GM19324 (cell line): ENCODE measurements around the gene LEFTY2.
"Not testable (repeated sequence)": the region's sequence is repeated elsewhere in the genome, so short reads cannot be mapped to it uniquely, and the experiment has no call there.

Experiments used
- ATAC-seq: cut with Tn5 transposase; IDR thresholded peaks from one replicate; pipeline ENCODE4 v1.9.1; 2021; ENCODE audit warnings: mild to moderate bottlenecking, moderate library complexity; ENCODE audit not compliant: unreplicated experiment, low FRiP score

Gene LEFTY2

DNA sequence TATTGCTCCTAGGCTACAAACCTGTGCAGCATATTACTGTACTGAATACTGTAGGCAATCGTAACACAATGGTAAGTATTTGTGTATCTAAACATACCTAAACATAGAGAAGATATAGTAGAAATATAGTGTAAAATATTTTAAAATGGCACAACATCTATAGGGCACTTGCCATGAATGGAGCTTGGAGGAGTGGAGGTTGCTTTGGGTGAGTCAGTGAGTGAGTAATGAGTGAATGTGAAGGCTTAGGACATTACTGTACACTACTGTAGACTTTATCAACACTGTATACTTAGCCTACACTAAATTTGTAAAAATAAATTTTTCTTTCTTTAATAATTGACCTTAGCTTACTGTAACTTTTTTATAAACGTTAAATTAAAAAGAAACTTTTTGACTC lies 7.9 kb downstream of the LEFTY2 start:
- no peak for ATAC-seq

DNA sequence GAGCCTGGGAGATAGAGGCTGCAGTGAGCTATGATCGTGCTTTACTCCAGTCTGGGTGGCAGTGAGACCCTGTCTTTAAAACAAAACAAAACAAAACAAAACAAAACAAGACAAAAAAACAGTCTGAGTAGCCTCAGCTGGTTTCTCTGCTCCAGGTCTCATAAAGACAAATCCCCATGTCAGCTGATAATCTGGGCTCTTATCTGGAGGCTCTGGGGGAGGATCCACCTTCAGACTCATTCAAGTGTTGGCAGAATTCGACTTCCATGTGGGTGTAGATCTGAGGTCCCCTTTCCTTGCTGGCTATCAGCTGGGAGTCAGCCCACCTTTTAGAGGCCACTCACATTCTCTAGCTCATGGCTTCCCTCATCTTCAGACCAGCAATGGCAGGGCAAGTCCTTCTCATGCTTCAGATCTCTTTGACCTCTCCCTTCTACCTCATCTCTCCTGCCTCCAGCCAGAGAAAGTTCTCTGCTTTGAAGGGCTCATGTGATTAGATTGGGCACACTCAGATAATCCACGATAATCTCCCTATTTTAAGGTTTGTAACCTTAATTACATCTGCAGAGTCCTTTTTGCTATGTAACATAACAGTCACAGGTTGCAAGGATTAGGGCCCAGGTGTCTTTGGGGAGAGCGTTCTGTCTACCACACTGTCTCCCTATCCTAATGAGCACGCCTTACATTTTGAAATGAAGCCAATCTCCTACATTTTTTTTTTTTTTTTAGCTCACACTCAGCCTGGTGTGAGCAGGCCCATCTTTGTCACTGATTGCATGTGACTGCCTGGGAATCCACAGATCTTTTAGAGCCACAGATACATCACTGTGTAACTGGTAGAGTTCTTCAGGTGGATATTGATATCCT lies 9.5 kb downstream of the LEFTY2 start:
- ATAC-seq = no peak

DNA sequence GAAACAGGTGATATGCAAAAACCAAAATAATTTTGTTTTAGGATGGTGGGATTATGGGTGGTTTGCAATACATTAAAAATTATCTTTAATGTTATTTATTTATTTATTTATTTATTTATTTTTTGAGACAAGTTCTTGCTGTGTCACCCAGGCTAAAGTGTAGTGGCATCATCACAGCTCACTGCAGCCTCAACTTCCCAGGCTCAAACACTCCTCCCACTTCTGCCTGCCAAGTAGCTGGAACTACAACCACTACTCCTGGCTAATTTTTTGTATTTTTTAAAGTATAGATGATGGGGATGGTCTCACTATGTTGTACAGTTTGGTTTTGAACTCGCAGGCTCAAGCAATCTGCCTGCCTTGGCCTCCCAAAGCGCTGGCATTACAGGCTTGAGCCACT lies 10.5 kb downstream of the LEFTY2 start:
- no peak for ATAC-seq

DNA sequence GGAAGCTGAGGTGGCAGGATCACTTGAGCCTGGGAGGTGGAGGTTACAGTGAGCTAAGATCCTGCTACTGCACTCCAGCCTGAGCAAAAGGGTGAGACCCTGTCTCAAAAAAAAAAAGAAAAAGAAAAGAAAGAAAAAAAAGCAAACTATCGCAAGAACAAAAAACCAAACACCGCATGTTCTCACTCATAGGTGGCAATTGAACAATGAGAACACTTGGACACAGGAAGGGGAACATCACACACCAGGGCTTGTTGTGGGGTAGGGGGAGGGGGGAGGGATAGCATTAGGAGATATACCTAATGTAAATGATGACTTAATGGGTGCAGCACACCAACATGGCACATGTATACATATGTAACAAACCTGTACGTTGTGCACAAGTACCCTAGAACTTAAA lies 11.6 kb downstream of the LEFTY2 start:
- ATAC-seq = not testable (repeated sequence)

DNA sequence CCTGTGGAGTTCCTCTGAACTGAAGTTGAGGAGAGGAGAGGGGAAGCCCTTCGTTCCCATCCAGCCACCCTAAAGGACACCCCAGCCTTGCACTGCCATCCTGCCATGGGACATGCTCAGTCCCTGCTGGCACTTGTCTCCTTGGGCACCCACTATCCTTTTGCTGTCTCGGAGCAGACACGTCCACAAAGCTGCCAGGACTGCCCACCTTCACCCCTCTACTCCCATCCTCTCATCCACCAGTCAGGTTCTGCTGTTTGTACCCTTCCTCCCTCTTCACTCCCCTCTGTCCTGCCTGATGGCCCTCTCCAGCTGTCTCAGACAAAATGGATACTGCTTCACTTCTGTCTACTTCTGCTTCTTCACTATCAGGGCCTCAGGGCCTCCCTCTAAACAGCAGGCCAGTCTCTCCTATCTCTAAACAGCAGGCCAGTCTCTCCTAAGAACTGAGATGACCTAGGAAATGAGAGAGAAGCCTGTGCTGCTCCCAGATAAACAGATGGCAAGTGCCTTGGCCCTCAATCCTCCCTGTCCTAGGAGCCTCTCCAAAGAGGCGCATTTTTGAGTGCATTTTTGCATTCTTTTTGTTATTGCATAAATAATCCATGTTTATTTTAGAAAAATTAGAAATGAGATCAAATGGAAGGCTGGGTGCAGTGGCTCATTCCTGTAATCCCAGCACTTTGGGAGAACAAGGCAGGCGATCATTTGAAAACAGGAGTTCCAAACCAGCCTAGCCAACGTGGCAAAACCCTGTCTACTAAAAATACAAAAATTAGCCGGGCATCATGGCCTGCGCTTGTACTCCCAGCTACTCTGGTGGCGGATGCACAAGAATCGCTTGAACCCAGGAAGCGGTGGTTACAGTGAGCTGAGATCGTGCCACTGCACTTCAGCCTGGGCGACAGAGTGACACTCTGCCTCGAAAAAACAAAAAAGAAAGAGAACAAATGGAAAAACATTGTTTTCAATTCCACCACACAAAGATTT lies 12.5 kb downstream of the LEFTY2 start:
- ATAC-seq = no peak

DNA sequence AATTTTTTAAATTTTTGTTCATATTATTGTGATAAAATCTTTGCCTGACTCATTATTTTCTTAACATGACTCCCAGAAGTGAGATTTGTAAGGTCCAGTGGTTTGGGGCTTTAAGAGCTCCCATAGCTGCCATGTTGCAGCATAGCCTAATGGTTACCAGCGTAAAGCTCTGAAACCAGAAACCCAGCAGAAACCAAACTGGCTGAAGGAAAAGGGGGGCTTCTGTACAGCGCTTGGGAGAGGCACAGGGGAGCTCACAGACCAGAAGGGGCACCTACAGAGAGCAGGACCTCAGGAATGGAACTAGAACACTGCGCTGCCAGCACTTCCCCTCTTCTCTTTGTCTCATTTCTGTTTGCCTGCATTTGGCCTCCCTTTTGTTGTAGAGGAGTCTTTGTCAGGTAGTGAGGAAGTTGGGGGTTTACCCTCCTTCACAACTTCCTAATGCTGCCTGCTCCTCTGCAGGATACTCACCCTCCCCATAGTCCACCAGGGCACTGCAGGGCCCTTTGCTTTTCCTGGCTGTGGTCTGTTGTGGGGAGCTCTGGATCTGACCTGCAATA lies 14.4 kb downstream of the LEFTY2 start:
- no peak for ATAC-seq

DNA sequence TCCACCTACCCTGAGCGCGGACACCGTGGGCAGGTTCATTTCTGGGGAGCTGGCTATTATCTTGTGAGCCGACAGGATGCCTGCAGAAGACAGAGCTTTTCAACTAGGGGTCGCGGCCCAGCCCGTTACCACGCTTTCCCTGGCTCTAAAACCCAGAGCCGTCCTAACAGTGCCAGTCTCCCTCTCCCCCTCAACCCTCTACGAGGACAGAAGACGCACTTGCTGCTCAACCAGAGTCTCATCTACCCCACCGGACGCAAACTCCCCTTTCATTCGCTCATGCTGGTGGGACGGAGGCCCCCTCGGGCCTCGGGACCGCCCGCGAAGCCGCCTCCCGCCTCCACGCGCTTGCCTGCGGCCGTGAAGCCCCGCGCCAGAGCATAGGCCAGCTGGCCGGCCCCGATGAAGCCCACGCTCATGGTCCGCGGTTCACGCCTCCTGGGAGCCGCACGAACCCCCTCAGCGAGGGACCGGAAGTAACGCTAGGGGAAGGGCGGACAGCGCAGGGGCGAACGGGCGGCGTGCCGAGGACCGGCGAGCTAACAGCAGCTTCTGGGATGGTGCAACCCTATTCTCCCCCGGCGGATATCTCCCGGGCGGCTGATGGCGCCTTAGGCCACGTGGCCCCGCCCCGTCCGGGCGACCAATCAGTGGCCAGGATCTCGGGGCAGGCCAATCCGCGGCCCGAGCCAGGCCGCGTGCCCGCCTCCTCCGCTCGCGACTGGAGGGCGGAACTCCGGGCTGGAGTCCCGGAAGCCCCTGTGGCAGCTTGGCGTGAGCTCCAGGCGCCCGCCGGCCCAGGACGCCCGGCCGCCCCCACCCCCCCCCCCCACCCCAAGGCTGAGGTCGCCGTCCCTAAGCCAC lies 17.1 kb downstream of the LEFTY2 start, which contains the start of gene PYCR2:
Gene PYCR2 (minus strand): TSS at position 559 of the 864 bp plus-strand sequence. CDS start 140 bp downstream, at position 419.
- ATAC-seq = peak; percentile 99

DNA sequence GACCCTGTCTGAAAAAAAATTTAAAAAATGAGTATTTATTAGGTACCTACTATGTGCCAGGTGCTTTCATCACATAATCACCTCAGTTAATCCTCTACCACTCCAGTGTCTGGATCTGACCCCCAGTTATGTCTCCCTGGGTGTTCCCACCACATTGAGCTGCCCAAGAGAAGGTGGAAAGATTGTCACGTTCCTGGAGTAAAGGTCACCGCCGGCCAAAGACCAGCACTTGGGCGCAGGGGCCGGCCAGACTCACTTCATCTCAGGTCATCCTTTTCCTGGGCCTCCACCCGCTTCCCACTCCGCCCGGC lies 17.7 kb downstream of the LEFTY2 start:
- ATAC-seq = no peak

DNA sequence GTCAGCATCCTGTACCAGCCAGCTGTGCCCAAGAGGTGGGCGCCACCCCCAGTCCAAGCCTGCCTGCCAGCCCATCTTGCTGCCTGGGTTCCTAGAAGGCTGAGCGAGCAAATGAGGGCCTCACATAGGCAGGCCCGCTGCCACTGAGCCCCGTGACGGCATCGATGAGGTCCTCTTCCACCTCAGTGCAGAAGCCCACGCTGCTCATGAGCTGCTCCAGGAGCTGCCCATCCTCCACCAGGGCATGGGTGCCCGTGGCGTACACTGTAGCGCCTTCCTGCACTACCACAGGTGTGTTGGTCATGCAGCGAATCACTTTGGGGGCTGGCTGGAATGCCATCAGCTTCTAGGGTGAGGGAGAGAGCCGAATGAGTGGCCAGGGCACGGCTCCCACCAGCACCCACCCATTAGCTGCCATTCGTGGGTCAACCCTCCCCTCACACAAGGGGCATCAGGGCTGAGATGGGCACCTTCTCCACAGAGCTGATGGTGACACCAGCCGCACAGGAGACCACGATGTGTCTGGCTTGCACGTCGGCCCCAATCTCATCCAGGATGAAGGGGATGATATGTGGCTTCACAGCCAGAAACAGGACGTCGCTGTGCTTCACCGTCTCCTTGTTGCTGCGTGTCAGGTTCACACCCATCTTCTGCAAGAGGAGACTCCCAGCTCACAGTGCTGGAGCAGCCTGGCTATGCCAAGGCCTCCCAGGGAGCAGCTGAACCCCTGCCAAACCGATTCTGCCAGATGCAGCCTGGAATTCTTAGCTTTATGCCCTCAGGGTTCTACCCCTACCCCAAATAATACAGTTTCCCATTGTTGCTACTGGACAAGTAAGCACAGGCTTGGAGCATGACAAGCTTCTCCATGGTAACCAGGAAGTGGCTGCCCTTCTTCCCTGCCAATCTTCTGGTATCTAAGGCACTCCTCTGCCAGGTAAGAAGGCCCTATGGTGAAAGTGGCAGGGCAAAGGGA lies 19.0 kb downstream of the LEFTY2 start:
- ATAC-seq = no peak

DNA sequence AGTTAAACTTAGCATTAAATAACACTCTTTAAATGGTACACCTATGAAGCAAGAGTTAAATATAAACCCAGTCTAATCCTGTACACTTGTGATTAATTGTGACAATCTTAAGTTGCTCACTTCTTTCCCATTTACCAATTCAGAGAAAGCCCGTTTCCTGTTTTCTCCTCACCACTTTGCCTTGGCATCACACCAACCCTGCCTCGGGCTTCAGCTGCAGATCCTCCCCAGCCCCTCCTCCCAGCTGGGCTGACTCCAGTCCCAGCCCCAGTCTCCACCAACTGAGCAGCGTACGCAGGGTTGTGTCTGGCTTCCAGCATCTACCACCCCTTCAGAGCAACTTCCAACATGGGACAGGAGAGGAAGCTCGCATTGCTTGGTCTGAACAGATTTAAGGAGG lies 21.1 kb downstream of the LEFTY2 start:
- ATAC-seq = no peak

DNA sequence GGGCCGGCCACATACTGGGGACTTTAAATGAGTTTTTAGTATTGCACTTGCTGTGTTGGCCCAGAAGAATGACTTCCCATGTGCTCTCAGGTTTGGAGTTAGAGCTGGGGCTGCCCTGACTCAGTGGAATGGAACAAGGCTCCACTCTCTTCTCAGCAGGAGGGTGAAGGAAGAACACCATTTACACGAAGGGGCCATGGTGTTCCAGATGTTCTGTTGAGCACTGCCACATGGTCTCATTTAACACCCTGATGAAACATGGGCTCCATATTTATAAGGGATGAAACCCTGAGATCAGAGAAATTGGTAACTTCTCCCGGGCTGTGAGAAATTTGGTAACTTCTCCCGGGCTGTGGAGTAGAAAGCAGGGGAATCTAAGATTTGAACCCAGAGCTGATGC lies 22.7 kb downstream of the LEFTY2 start:
- ATAC-seq = no peak

DNA sequence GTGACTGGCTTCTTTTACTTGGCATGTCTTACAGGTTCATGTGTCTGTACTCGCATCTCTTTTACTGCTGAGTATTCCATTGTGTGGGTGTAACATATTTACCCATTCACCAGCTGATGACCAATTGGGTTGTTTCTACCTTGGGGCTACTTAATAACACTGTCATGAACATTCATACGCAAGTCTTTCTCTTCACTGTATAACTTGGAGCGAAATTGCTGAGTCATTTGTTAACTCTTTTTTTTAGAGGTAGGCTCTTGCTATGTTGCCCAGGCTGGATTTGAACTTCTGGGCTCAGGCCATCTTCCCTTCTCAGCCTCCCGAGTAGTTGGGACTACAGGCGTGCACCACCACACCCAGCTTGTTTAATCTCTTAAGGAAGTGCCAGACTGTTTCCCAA lies 23.5 kb downstream of the LEFTY2 start:
- ATAC-seq = no peak

DNA sequence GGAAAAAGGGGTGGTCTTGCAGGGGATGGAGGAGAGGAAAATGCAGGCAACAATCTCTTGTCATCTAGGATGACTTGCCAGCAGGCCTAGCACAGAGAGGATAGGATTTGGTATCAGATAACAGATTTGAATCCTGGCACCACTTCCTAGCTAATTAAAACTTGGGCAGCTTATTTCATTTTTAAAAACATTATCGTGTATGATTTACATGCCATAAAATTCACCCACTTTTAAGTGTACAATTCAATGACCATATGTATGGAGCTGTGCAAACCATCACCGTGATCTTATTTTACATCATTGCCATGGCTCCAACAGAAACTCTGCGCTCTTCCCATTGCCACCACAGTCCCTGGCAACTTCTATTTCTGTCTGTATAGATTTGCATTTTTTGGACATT lies 23.9 kb downstream of the LEFTY2 start:
- ATAC-seq = no peak

DNA sequence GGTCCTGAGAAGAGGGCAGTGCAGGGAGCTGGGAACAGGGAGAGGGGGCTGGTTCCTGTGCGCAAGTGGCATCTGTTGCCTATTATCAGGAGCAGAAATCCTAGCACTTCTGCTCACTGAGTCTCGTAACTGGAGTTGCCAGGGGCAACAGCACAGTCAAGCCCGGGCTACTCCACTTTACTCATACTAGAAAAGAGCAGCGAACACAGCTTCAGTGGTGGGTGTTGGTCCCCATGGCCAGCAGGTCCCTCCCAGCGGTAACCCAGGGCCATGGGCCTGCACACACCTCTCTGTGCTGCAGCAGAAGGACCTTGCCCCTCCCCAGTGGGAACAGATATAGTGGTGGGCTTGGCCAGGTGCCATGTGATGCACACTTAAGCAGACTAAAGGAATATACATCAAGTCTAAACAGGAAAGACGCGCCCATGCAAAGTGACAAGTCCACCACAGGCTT lies 25.5 kb downstream of the LEFTY2 start:
- ATAC-seq = no peak

DNA sequence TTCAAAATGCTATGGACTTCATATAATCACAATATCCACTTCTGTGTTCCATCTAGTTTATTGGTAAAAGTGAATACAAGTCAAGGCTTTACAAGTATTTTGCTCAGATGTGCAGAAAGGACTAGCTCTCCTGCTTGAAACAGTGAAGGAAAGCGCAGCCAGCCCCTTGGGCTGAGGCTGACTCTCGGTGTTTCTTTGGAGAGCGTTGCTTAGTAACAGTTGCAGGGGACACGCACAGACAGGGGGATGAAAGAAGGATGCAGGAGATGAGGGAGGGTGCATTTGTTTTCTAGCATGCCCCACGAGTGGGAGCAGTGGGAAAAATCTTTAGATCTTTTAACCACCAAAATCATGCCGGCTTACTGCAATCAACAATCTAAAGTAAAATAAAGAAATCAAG lies 26.1 kb downstream of the LEFTY2 start:
- ATAC-seq = no peak

DNA sequence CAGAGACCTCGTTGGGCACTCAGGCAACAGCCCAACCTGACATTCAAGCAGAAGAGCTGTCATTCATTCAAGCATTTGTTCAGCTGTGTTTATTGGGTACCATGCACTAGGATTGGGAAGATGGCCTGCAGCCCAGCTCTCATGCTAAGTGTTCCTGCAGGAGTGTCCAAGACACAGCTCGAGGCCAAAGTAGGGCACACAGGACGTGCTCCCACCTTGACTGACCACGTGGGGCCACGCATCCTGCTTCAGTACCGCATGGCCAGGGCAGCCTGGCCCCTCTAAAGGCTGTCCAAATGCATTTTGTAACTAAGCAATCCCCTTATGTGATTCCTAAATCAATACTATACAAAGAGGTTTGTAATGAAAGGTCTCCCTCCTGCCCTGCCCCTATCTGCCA lies 26.6 kb downstream of the LEFTY2 start:
- ATAC-seq = no peak

DNA sequence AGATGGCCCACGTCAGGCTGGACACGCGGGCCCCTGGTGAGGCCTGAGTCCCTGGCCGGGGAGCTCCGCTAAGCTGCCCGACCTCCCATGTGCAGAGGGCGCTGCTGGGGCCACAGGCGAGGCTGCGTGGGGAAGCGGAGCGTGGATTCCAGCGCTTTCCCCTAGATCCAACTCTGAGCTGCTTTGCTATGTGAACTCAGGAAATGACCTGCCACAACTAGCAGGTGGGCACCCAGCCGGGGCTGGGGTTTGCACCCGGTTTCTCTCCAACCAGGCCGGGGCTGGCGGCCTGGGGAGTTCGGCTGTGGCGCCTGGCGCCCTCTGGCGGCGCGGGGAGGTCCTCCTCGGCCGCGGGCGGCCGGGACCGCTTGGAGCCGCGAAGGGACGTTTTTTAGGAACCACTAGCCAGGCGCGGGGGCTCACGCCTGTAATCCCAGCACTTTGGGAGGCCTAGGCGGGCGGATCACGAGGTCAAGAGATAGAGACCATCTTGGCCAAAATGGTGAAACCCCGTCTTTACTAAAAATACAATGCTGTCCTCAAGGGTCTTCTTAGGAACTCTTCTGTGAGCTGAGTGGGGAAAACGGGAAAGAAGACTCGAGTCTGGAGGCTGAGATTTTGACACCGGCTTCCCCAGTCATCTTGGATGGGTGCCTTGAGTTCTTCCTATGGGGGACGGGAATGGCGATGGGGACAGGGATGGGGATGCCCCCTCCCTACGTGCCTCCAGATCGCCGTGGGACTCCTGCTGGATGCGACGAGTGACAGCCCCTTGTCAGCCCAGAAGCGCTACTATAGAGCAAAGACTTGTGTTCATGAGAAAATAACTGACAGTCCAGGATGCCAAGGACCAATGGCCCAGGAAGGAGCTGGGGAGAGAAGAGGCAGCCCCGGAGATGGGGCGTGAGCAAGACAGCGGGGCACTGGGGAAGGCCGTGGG lies 29.6 kb downstream of the LEFTY2 start:
- ATAC-seq = no peak

DNA sequence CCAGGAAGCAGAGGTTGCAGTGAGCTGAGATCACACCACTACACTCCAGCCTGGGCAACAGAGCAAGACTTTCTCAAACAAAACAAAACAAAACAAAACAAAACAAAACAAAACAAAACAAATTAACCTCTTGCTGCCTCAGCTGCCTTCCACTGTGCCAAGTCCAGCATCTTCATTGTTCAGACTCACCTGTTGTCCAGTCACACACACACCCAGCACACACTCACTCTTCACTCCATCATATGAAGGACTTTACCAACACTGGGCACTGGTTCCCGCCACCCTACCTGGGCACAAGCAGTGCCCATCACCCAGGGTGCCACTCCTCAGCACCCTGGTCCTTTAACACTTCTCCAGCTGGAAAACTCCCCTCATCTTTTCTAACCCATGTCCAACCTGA lies 31.5 kb downstream of the LEFTY2 start:
- ATAC-seq = no peak
